HG03066 (cell line): ENCODE data around the gene S100A3.
A peak's percentile ranks its signal among the peaks of the same experiment; 100 is the strongest.
"Not testable (repeated sequence)": the region's sequence is repeated elsewhere in the genome, so short reads cannot be mapped to it uniquely, and the experiment has no call there.

Experiments used
- ATAC-seq: cut with Tn5 transposase; IDR thresholded peaks from one replicate; pipeline ENCODE4 v1.9.1; 2021; ENCODE audit warnings: low read depth; ENCODE audit not compliant: unreplicated experiment

S100A3 gene

GRCh38 chr1:153548722-153549688, at the start of gene S100A3:
Gene S100A3 (minus strand): TSS chr1:153549258. CDS start chr1:153548485, 773 bp downstream.
- no peak for ATAC-seq

- peak; percentile 91 for ATAC-seq
Measured at GRCh38 chr1:153598309-153599172, 49.5 kb upstream of the S100A3 start.

GRCh38 chr1:153597206-153597605, 48.1 kb upstream of the S100A3 start:
- ATAC-seq: no peak

GRCh38 chr1:153592748-153593147, 43.7 kb upstream of the S100A3 start:
- ATAC-seq: no peak

- ATAC-seq: no peak
Measured at GRCh38 chr1:153588482-153588881, 39.4 kb upstream of the S100A3 start.

- not testable (repeated sequence) for ATAC-seq
Measured at GRCh38 chr1:153588033-153588432, 39.0 kb upstream of the S100A3 start.

GRCh38 chr1:153587314-153587713, 38.3 kb upstream of the S100A3 start:
- no peak for ATAC-seq

- ATAC-seq: no peak
Measured at GRCh38 chr1:153586347-153586746, 37.3 kb upstream of the S100A3 start.

- ATAC-seq: no peak
Measured at GRCh38 chr1:153585006-153585405, 35.9 kb upstream of the S100A3 start.

GRCh38 chr1:153583976-153584375, 34.9 kb upstream of the S100A3 start:
- no peak for ATAC-seq

- not testable (repeated sequence) for ATAC-seq
Measured at GRCh38 chr1:153583514-153583913, 34.5 kb upstream of the S100A3 start.

GRCh38 chr1:153582836-153583235, 33.8 kb upstream of the S100A3 start:
- ATAC-seq: not testable (repeated sequence)

- no peak for ATAC-seq
Measured at GRCh38 chr1:153578936-153579335, 29.9 kb upstream of the S100A3 start.

- ATAC-seq: no peak
Measured at GRCh38 chr1:153578490-153578889, 29.4 kb upstream of the S100A3 start.

- no peak for ATAC-seq
Measured at GRCh38 chr1:153577624-153578051, 28.6 kb upstream of the S100A3 start.

GRCh38 chr1:153577138-153577537, 28.1 kb upstream of the S100A3 start:
- no peak for ATAC-seq

- not testable (repeated sequence) for ATAC-seq
Measured at GRCh38 chr1:153575497-153575896, 26.4 kb upstream of the S100A3 start.

GRCh38 chr1:153575081-153575491, 26.0 kb upstream of the S100A3 start:
- ATAC-seq: not testable (repeated sequence)

GRCh38 chr1:153573351-153573750, 24.3 kb upstream of the S100A3 start:
- ATAC-seq: no peak

- no peak for ATAC-seq
Measured at GRCh38 chr1:153572569-153573015, 23.5 kb upstream of the S100A3 start.

- no peak for ATAC-seq
Measured at GRCh38 chr1:153571706-153572105, 22.6 kb upstream of the S100A3 start.
